HG02798 (cell line): Measurements from ENCODE around the gene SKI.
"Not testable (repeated sequence)": the region's sequence is repeated elsewhere in the genome, so short reads cannot be mapped to it uniquely, and the experiment has no call there.

ENCODE experiments used
- ATAC-seq: cut with Tn5 transposase; IDR thresholded peaks from one replicate; pipeline ENCODE4 v1.9.1; 2021; ENCODE audit warnings: mild to moderate bottlenecking; ENCODE audit not compliant: unreplicated experiment, poor library complexity

The SKI gene

DNA sequence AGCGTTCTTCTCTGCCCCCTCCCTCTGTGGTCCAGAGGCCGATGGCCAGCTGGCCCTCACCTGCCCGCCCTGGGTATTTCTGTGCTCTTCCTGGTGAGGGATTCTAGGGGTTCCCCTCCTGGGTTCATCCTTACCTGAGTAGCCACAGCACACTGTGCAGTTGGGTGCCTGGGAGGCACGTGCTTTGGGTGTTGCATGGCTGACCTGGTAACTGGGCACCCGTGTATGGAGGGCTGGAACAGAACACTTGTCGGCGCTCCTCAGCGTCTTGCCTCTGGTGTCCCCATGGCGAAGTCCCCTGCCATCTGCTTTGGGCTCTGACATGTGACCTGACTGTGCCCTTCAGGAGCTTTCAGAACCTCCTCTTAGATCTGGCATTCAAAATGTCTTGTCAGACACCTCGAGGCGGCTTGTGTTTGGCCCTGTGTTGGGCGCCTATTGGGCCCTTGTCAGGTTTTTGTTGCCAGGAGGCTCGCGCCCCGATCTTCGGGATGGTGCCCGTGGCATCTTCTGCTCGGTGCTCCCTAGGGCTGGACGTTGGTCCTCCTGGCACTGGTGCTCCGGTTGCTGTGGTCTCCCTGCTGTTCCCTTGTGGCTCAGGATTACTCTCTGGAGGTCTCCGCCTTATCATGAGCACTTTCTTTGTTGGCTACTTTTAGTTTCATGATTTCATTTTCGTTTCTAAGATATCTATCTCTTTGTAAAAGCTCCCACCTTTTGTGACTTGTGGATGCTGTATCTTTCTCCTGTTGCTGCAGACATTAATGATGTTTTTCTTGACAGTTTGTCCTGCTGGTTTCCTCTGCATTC, 28.5 kb downstream of the SKI start:
- ATAC-seq, result no peak

DNA sequence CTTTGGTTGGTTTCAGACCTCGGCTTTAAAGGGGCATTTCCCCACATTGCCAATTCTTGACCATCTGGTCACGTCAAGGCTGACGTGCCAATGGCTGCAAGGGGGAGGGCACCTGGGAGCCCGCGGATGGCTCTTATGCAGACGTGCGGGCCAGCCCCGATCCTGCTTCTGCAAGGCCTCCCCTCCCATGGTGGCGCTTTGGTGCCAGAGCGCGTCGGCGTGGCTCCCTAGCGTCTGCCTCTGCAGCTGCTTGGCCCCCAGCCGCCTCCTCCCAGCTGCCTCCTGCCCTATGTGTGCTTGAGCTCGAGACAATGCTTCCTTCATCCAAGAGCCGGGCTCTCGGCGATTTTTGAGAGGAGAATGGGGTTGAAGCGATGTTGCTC, 29.1 kb downstream of the SKI start:
- ATAC-seq, result no peak

DNA sequence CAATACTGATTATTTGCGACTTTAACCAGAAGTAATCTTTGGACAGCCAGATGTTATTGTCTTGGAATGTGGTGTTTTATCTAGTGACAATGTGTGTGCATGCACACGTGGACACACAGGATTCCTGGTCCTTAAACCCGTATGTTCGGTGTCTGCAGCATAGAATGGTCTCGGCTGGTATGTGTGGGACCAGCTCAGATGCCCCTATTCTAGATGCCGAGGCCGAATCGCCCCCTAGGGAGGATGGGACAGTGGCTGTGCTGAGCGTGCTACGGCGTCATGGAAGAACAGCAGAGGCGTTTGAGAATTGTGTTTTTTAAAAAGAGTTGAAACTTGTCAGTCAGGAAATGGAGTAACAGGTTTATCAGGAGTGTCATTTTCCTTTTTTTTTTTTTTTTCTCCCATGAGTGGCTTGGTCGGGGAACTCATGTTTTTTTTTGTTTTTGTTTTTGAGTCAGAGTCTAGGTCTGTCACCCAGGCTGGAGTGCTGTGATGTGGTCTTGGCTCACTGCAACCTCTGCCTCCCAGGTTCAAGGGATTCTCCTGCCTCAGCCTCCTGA, 30.1 kb downstream of the SKI start:
- ATAC-seq, result no peak

DNA sequence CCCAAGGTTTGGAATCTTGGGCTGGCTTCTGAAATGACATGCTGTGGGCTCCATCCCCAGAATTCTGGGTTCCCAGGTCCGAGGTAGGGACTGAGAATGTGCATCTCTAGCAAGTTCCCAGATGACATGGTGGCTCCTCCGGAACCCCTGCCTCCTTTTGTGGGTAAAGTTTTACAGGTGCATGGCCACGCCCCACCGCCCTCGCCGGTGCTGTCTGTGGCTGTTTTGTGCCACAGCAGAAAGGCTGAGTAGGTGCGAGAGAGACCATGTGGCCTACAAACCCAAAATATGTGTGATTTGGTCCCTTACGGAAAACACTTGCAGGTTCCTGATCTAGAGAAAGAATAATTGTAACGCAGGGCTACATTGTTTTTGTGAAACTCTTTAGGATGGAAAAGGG, 30.9 kb downstream of the SKI start:
- ATAC-seq, result no peak

DNA sequence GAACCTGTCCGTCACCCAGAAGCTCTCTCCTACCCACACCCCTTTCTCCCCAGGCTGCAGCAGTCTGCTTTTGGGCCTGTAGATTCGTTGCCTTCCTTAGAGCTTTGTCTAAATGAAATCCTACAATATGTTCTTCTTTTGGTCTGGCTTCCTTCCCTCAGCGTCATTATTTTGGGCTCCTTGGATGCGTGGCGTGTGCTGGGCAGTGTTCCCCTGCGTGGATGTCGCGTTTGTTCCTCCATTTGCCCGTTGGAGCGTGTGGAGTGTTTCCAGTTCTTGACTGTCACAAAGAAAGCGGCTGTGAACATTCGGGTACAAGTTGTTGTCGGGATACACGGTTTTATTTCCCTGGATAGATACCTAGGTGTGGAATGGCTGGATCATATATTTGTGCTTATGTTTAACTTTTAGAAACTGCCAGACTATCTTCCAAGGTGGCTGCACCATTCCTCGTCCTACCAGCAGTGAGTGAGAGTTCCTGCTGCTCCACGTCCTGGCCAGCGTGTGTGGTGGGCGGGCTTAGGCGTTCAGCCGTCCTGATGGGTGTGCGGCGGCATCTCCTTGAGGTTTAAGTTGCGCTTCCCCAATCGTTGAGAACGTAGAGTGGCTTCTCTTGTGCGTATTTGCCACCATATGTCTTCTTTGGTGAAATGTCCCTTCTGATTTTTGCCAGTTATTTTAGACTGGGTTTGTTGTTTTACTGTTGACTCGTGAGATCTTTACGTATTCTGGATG, 31.7 kb downstream of the SKI start:
- no peak for ATAC-seq

DNA sequence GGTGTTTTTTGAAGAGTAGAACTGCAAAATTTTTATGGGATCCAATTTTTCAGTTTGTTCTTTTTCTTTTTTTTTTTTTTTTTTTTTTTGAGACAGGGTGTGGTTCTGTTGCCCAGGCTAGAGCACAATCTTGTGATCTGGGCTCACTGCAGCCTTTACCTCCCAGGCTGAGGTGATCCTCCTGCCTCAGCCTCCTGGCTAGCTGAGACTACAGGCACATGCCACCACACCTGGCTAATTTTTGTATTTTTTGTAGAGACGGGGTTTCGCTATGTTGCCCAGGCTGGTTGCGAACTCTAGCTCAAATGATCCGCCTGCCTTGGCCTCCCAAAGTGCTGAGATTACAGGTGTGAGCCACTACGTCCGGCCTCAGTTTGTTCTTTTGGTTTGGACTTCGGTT, 32.4 kb downstream of the SKI start:
- ATAC-seq, result not testable (repeated sequence)

DNA sequence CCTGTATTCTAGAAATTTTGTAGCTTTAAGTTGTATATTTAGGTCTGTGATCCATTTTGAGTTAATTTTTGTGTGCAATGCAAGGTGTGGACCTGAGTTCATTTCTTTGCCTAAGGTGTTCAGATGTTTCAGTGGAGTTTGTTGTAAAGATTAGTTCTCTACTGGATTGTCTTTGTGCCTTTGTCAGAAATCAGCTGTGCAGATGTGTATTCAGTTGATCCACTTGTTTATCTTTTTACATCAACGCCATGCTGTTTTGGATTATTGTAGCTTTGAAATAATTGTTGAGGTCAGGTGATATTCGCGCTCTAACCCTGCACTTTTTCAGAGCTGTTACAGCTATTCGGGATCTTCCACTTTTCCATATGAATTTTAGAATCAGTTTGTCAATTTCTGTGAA, 32.8 kb downstream of the SKI start:
- ATAC-seq, result no peak

DNA sequence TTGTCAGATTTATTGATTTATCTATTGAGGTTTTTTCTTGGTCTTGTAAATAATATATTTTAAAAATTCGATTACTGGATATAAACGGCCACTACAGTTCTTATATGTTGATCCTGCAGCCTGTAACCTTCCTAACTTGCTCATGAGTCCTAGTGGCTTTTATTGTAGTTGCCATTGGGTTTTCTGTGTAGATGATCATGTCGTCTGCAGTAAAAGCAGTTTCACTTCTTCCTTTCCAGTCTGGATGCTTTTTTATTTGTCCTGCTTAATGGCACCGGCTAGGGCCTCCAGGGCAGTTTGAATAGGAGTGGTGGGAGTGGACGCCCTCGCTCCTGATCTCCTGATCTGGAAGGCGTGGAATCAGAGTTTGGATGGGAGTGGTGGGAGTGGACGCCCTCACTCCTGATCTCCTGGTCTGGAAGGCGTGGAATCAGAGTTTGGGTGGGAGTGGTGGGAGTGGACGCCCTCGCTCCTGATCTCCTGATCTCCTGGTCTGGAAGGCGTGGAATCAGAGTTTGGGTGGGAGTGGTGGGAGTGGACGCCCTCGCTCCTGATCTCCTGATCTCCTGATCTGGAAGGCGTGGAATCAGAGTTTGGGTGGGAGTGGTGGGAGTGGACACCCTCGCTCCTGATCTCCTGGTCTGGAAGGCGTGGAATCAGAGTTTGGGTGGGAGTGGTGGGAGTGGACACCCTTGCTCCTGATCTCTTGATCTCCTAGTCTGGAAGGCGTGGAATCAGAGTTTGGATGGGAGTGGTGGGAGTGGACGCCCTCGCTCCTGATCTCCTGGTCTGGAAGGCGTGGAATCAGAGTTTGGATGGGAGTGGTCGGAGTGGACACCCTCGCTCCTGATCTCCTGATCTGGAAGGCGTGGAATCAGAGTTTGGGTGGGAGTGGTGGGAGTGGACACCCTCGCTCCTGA, 33.6 kb downstream of the SKI start:
- not testable (repeated sequence) for ATAC-seq

DNA sequence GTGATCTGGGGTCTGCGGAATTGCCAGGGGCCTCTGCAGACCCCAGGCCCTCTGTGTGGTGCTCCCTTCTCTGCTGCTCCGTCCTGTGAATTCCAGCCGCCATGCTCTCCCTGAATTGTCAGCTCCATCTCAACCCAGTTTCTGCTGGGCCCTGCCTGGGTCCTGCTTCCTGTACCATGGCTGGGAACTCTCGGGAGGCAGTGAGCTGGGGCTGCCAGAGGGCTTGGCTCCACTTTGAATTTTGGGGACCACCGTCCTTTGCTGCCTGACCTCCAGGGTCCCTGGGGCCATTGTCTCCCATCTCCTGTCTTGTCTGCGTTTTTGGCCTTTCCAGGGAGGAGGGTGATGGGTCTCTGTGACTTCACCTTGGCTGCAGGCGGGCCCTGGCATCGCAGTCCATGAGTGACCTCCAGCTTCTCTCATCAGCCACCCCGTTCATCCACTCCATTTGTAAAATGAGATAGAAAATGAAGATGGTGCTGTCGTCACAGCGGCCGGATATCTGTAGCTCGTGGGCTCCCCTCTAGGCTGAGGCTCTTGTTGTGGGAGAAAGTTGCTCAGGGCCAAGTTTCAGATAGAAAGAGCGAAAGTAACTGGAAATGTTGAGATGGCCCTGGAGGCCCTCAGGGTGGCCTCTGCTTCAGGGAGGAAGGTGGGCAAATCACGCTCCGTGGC, 38.3 kb downstream of the SKI start:
- no peak for ATAC-seq

DNA sequence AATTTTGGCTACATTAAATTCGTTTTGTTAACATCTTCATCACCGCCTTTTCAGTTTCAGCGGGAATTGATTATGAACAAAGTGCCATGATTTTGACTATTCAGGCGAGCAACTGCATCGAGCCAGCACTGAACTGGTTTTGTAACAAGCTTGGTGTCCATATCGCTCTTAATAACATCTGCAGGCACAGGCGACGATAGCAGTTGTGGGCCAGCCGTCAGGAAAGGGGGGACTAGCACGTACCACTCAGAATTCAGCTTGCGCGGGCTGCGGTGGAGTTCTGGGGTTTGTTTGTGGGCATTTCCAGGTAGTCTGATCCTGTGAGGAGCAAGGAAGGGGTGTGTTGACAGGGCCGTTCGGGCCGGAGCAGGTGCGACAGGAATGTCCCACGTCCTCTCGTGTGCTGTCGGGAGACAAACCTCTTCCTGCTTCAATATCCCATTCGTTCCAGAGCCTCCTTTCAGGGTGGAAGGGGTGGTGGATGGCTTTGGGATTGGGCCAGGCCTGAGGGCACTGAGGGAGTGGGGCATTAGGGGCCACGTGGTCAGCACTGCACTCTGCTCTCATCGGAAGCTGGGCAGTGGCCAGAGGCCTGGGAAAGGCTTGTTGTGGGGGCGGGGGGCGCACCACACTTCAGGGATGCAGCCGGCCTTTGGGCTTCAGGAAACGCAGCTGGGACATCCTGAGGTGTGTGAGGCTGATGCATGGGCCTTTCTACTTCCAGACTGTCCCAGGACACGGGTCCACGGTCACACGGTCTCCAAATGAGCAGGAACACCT, 39.1 kb downstream of the SKI start:
- no peak for ATAC-seq

DNA sequence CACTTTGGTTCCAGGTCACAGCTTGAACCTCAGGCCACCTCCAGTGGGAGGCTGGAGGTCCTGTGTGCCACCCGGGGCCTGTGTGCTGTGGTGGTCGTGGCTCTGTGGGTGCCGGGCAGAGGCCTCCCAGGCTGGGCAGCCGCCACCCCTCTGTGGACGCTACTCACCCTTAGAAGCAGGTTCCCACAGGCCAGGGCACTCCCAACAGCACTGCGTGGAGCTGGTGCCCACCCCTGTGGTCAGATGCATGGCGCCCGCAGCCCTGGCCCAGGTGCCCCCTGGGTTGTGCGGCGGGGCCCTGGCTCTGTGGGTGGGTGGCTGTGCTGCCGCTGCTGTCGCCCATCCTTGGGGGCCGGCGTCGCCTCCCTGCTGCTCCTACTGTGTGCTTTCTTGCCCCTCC, 39.7 kb downstream of the SKI start:
- no peak for ATAC-seq

DNA sequence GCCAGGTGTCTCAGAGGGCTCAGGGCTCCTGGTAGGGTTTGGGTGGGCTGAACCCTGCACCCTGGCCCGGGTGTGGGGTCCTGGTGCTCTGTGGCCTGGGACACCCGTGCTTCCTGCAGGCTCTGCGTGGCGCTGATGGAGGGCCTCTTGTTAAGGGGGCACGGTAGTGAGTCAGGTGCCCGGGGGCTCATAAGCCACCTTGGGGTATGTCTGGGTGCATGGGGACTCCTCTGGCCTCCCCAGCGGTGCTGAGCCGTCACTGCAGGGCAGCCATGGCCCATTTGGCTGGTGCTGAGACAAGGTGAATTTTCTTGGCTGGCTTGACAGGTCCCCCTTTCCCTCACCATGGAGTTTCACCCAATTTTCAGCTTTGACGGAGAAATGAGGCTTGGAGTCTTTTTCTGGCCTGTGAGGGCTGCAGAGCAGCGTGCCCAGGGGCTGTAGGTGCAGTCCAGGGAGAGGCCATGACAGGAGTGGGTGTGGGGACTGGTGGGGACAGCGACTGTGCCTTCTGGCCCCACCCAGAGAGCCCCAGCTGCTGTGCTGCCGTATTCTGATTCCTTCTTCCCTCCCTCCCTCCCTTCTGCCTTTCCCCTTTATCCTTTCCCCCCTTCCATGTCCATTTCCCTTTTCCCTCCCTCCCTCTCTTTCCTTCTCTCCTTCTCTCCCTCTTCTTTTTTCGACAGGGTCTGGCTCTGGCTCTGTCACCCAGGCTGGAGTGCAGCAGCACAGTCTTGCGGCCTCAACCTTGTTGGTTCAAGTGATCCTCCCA, 40.4 kb downstream of the SKI start:
- no peak for ATAC-seq

DNA sequence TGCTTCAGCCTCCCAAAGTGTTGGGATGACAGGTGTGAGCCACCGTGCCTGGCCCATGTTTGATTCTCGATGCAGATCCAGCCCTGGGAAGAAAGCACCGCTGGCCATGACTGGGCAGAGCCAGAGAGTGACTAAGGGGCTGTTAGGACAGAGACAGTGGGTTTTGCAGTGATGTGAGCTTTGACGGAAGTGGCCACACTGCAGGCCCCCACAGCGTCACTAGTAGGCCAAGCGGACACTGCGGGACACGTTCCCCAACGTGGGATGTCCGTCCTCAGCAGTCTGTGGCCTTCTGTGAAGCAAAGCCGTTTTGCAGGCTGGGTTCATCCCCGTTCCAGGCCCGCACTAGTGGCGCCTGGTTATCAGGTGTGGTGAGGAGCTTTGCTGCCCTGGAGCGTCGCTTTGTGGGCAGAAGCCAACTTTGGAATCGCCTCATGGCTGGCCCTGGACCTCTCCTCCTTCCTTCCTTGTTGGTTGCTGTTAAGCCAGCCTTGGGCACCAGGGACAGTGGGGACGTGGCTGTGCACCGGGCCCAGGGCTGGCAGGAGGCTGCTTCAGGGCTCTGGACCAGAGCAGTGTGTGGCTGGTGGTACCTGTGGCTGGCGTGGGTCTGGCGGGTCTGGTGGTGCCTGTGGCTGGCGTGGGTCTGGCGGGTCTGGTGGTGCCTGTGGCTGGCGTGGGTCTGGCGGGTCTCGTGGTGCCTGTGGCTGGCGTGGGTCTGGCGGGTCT, 41.2 kb downstream of the SKI start:
- ATAC-seq, result no peak

DNA sequence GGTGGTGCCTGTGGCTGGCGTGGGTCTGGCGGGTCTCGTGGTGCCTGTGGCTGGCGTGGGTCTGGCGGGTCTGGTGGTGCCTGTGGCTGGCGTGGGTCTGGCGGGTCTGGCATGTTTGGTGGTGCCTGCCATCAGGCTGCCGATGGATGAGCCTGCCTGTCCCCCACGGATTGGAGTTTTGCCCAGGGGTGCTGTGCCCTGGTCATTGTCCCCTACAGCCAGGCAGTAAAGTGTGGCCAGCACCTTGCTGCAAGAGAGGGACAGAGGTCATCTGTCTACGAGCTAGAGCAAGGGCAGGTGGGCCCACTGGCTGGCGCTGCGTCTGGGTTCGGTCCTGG, 41.8 kb downstream of the SKI start:
- no peak for ATAC-seq

DNA sequence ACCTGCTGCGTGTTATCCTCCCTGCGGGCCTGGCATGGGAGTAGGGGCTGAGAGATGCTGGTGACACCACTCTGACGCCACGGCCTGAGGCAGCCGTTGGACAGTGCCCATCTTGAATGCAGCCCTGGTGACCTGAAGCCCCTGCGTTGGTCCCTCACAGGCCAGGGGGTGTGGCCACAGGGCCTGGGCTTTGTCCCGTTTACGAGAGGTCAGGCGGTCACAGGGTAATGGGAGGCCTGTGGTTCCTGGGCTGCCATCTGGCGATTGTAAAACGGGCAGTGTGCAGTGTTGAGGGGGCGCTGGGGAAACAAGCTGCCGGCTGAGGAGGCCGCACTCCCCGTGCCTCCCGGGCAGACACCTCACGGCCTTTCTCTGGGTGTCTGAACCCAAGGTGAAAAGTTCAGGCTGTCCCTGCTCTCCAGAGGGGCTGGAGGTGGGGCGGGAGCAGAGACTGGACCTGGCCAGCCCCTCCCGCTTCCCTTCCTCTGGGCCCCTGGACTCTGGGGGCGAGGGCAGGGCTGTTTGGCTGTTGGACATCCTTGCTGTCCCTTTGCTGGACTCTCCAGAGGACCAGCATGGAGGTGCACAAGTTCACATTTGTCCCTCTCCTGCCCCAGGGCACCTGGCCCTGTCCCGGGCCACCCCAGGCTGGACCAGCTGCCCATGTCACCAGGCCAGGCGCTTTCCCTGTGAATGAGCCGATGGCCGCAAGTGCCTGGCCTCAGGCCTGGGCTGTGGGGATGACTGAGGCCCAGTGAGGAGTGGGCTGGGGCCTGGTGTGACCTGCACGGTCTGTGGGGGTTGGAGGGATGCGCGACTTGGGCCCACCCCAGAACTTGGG, 42.4 kb downstream of the SKI start:
- ATAC-seq, result no peak

DNA sequence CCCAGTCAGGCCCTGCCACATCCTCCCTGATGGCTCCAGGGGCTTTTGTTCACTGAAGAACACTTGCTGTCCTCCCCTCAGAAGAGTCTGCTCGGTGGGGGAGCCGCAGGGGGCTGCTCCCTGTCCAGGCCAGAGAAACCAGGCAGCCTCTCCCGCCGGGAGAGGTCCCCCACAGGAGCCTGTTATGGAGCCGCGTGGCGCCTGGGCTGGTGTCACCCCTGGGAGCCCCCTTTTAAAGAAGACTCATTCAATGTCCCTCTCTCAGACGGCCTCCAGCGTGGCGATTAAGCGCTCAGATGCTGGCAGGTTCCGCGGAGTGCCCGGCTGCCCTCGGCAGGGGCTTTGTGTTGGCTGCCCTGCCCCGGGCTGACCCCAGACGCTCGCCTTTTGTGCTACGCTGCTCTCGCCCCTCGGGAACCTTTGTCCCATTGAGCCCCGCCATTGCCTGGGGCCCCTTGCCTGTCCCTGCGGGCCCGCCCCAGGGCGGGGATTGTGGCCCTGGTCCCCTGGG, 43.1 kb downstream of the SKI start:
- no peak for ATAC-seq
